Upper lobe of left lung (tissue), 6 donors: ENCODE results near the gene ZNF365. TPM values are rescaled to one million over a fixed set of nuclear protein-coding genes. Genes with fewer than 3 reads are reported as not detected.

Experiments used
- ATAC-seq, 2 donors: fragments of 200-7000 bp; cut with Tn5 transposase; one replicate each; pipeline ENCODE4 v1.9.1; 2022; ENCODE audit warnings: mild to moderate bottlenecking in 2 of 2, moderate library complexity in 2 of 2; ENCODE audit not compliant: low FRiP score in 2 of 2
- DNase-seq, 2 donors: peaks; one replicate each; pipeline ENCODE4 v3.0.0-alpha.2; 2019 to 2020
- H3K27ac ChIP-seq, 4 donors: fragments of 200-600 bp; sonication (generic); one replicate each; pipeline ENCODE4 v1.5.1; 2016 to 2019
- H3K27me3 ChIP-seq, 4 donors: fragments of 200-600 bp; sonication (generic); one replicate each; pipeline ENCODE4 v1.5.1; 2017 to 2019
- H3K36me3 ChIP-seq, 4 donors: fragments of 200-600 bp; sonication (generic); one replicate each; pipeline ENCODE4 v1.5.1; 2016 to 2019
- H3K4me1 ChIP-seq, 4 donors: fragments of 200-600 bp; sonication (generic); one replicate each; pipeline ENCODE4 v1.5.1; 2018 to 2019
- H3K4me3 ChIP-seq, 4 donors: fragments of 200-600 bp; sonication (generic); one replicate each; pipeline ENCODE4 v1.5.1; 2017 to 2019; ENCODE audit warnings: mild to moderate bottlenecking in 2 of 4, moderate library complexity in 1 of 4
- H3K9me3 ChIP-seq, 4 donors: fragments of 200-600 bp; sonication (generic); one replicate each; pipeline ENCODE4 v1.5.1; 2018 to 2019
- EP300 ChIP-seq, 4 donors: sonication (generic); formaldehyde crosslinking; IDR thresholded peaks; one replicate each; pipeline ENCODE4 v1.5.1; 2017; ENCODE audit warnings: antibody characterized with exemption in 4 of 4, control low read depth in 2 of 4
- POLR2A ChIP-seq, 4 donors: fragments of 450-650 bp; IDR thresholded peaks; one replicate each; pipeline ENCODE4 v1.5.1; 2016 to 2017; ENCODE audit warnings: antibody characterized with exemption in 4 of 4, mild to moderate bottlenecking in 2 of 4
- POLR2AphosphoS5 ChIP-seq, 2 donors: sonication (generic); formaldehyde crosslinking; IDR thresholded peaks; one replicate each; pipeline ENCODE4 v1.5.1; 2017; ENCODE audit warnings: antibody characterized with exemption in 2 of 2
- WGBS, 2 donors: methylation state at CpG; one replicate each; pipeline ENCODE4 v1.1.5; 2017 to 2018; 5-methylcytosine and 5-hydroxymethylcytosine counted together
- total RNA-seq, 6 donors: library from RNA; depleted of rRNA in 4 of 6; stranded (reverse); fragments of >200 nt in 4 of 6; gene quantifications; one replicate each; pipeline versions ENCODE4 v1.1.0 to v1.2.1, GENCODE V29; 2016 to 2021
- TF ChIP-seq, protein P1 (sequence below), 6 experiments: fragments of 450-650 bp in 4 of 6; fragments of 200-600 bp in 2 of 6; sonication (generic) in 2 of 6; IDR thresholded peaks; one replicate each; pipeline ENCODE4 v1.5.1; 2016 to 2019; ENCODE audit warnings: antibody characterized with exemption in 6 of 6
- donor health status: DM: no; HTN: no; CAD: no; lungs with moderate emphysema.
- donor health status: DM: no; HTN: yes; CAD: no; lungs with severe emphysema.

Gene ZNF365
- total RNA-seq, 6 donors from 2014 or later: 1.0 to 6.3 (median 1.7) TPM

DNA sequence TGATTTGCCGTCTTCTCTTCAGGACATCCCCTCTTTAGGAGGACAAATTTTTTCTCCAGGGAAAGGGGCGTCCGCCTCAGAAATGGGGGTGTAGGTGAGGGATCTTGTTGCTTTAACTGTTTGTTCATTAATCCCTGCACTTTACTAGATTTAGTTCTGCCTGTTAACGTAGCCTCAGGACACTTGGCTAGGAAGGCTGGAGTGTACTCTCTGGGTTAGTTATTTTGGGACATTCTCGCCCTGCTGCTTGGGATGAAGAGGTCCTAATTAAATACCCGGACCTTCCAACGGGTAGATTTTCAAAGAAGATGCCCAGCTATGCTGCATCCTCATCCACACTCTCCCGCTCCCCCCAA is 552 bp upstream of the ZNF365 start:
- H3K9me3 ChIP-seq: no peaks in the 10 kb centered on the region
- no peak for DNase-seq
- ATAC-seq: peak in 1 of 2 donors; percentile 4
- TF ChIP-seq, protein P1, sequence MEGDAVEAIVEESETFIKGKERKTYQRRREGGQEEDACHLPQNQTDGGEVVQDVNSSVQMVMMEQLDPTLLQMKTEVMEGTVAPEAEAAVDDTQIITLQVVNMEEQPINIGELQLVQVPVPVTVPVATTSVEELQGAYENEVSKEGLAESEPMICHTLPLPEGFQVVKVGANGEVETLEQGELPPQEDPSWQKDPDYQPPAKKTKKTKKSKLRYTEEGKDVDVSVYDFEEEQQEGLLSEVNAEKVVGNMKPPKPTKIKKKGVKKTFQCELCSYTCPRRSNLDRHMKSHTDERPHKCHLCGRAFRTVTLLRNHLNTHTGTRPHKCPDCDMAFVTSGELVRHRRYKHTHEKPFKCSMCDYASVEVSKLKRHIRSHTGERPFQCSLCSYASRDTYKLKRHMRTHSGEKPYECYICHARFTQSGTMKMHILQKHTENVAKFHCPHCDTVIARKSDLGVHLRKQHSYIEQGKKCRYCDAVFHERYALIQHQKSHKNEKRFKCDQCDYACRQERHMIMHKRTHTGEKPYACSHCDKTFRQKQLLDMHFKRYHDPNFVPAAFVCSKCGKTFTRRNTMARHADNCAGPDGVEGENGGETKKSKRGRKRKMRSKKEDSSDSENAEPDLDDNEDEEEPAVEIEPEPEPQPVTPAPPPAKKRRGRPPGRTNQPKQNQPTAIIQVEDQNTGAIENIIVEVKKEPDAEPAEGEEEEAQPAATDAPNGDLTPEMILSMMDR (IDR thresholded peaks at IDR 0.05): no peak
- no peak for TF ChIP-seq POLR2AphosphoS5 (IDR thresholded peaks at IDR 0.05)
- peak overlapping the region in 1 of 4 donors; percentile 71 for H3K27ac ChIP-seq
- H3K4me3 ChIP-seq: peak overlapping the region in 3 of 4 donors; percentile 39 to 56 (median 54)
- H3K27me3 ChIP-seq: peaks cover 0 to 16% (median 5%) of the 10 kb centered on the region in 4 donors
- H3K36me3 ChIP-seq: no peaks in the 10 kb centered on the region
- 31 to 35% methylated on average over 8 of the region's 8 CpGs for WGBS, 2 donors
- peaks cover 0 to 15% (median 4%) of the 10 kb centered on the region in 4 donors for H3K4me1 ChIP-seq

DNA sequence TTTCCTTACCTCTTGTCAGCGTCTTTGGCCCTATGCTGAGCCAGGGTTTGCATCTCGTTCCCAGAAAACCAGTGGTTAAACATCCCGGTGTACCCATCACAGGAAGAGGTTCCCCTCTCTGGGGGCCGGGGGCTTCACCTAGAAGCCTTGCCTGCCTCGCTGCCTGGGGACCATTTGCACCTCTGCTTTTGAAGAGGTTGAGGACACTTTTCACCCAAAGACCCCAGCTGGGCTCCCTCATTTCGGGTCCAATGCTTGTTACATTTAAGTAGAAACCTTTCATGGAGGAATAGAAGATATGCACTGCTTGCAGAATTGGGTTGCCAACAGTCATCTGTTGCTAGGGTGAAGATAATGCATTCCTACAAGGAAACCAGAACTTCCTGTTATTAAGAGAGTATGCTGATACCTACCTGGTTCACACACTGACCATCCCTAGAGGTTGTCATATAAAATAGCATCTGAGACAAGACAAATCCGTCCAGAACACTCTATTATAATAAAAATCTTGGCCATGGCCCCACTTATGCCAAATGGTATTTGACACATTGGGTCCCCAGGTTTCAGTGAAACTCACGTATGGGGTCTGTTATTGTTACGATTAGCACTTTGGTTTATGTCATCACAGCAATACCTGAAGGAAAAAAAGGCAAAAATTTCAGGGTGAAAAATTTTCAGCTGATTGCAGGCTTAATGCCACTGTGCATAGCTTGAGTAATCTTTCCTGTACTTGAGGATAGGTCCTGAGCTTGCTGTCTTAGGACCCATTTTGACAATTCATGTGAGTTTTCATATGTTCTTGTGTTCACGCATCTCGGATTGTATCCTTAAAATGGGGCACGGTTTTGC is 917 bp downstream of the ZNF365 start:
- Histone ChIP-seq H3K4me3 (peak overlapping the region in 3 of 4 donors; percentile 39 to 56 (median 54)), H3K36me3 (no peaks in the 10 kb centered on the region), H3K9me3 (no peaks in the 10 kb centered on the region), H3K27ac (no peak overlapping the region), H3K27me3 (peaks cover 0 to 16% (median 5%) of the 10 kb centered on the region in 4 donors), H3K4me1 (peaks cover 0 to 15% (median 4%) of the 10 kb centered on the region in 4 donors)
- DNase-seq (no peak), ATAC-seq (peak in 1 of 2 donors; percentile 28)
- 65 to 66% methylated on average over 12 of the region's 12 CpGs for WGBS, 2 donors
- TF ChIP-seq, protein P1 (IDR thresholded peaks at IDR 0.05): no peak
- TF ChIP-seq POLR2AphosphoS5 (IDR thresholded peaks at IDR 0.05) (no peak), POLR2A (IDR thresholded peaks at IDR 0.05) (no peak), EP300 (IDR thresholded peaks at IDR 0.05) (no peak)

DNA sequence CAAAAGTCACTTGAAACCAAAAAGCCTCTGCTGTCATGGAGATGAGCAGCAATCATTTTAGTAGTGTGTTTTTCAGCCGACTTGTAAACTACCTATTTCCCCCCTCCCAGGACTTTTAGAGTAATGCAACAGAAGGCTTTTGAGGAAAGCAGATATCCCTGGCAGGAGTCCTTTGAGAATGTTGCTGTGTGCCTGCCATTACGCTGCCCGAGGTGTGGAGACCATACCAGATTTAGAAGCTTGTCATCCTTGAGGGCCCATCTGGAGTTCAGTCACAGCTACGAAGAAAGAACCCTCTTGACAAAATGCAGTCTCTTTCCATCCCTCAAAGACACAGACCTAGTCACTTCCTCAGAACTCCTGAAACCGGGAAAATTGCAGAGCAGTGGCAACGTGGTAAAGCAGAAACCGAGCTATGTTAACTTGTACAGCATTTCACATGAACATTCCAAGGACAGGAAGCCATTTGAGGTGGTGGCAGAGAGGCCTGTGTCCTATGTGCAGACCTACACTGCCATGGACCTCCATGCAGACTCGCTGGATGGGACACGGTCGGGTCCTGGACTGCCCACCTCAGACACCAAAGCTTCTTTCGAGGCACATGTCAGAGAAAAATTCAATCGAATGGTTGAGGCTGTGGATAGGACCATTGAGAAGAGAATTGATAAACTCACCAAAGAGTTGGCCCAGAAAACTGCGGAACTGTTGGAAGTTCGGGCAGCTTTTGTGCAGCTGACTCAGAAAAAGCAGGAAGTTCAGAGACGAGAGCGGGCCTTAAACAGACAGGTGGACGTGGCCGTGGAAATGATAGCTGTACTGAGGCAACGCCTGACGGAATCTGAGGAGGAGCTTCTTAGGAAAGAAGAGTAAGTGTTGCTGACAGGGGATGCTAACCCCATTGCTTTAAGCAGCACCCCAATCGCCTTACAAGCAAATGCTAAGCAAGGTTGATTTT is 2.2 kb downstream of the ZNF365 start:
- H3K36me3 ChIP-seq: no peaks in the 10 kb centered on the region

DNA sequence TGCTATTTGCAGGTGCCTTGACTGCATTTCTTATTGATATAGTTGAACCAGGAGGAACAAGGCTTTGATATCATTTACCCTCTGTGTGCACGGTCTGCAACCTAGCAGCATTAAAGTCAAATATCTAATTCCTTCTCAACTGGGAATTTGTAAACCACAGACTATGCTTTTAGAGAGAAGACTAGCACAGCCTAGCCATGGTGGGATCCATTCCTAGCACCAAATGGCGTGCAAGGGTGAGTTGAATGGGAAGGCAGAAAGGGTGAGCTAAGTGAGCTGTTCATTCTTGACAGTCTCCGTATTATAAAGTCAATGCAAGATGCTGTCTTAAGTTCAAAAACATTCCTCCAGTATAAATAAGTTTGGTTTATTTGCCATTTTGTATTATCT is 2.9 kb downstream of the ZNF365 start:
- Histone ChIP-seq H3K4me1 (peaks cover 0 to 15% (median 4%) of the 10 kb centered on the region in 4 donors), H3K36me3 (no peaks in the 10 kb centered on the region), H3K4me3 (no peak overlapping the region), H3K9me3 (no peaks in the 10 kb centered on the region), H3K27me3 (peaks cover 0 to 16% (median 5%) of the 10 kb centered on the region in 4 donors), H3K27ac (no peak overlapping the region)
- 64 to 98% methylated on average over 3 of the region's 3 CpGs for WGBS, 2 donors
- ATAC-seq: no peak
- no peak for DNase-seq
- TF ChIP-seq, protein P1 (IDR thresholded peaks at IDR 0.05): no peak
- TF ChIP-seq POLR2A (IDR thresholded peaks at IDR 0.05) (no peak), POLR2AphosphoS5 (IDR thresholded peaks at IDR 0.05) (no peak), EP300 (IDR thresholded peaks at IDR 0.05) (no peak)

More for the DNA sequence above, 2.2 kb downstream of the ZNF365 start:
- no peak for DNase-seq
- H3K27ac ChIP-seq: no peak overlapping the region
- no peak for ATAC-seq
- no peak overlapping the region for H3K4me3 ChIP-seq
- WGBS, 2 donors: 87% methylated on average over 21 of the region's 21 CpGs
- H3K27me3 ChIP-seq: peaks cover 0 to 16% (median 5%) of the 10 kb centered on the region in 4 donors
- TF ChIP-seq, protein P1 (IDR thresholded peaks at IDR 0.05): no peak
- TF ChIP-seq POLR2AphosphoS5 (IDR thresholded peaks at IDR 0.05): no peak
- TF ChIP-seq POLR2A (IDR thresholded peaks at IDR 0.05): no peak
- TF ChIP-seq EP300 (IDR thresholded peaks at IDR 0.05): no peak
- peaks cover 0 to 15% (median 4%) of the 10 kb centered on the region in 4 donors for H3K4me1 ChIP-seq
- no peaks in the 10 kb centered on the region for H3K9me3 ChIP-seq
